GM19239 (cell line): ENCODE results near the gene GPX8.

Source experiments
- DNase-seq: peaks from one replicate; pipeline ENCODE4 v3.0.0; 2011; ENCODE audit warnings: low spot score; ENCODE audit not compliant: insufficient read length
- FAIRE-seq: peaks from 2 replicates; lab custom pipeline; 2011; peaks lifted over from hg19 to GRCh38; lab: Jason Lieb, UNC

GPX8 gene, protein sequence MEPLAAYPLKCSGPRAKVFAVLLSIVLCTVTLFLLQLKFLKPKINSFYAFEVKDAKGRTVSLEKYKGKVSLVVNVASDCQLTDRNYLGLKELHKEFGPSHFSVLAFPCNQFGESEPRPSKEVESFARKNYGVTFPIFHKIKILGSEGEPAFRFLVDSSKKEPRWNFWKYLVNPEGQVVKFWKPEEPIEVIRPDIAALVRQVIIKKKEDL

DNA sequence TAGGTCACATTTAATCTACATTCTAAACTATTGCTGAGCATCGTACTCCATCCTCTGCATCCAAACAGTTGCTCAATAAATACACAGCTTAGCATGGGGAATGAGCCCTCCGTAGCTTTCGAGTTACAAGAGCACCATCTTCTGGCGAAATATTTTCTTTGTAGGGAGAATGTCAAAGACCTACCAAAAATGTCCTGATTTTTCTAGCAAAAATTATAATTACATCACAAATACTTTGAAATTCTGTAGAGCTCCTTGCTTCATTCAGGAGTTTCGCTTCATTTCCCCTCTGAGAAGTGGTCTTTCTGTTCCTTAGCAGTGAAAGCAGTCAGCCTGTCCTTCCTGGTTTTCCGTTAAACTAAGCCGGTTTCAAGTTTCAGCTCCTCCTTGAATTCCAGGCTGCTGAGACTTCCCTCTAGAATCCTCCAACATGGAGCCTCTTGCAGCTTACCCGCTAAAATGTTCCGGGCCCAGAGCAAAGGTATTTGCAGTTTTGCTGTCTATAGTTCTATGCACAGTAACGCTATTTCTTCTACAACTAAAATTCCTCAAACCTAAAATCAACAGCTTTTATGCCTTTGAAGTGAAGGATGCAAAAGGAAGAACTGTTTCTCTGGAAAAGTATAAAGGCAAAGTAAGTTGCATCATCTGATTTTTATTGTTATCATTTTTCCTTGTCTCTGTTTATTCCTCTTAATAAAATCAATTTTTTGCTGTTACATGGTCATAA is at the start of gene GPX8:
TSS of gene GPX8 (plus strand) at position 409 of the 730 bp plus-strand sequence. CDS start at position 431, 22 bp downstream.
- FAIRE-seq (peak; percentile 82), DNase-seq (no peak)

DNA sequence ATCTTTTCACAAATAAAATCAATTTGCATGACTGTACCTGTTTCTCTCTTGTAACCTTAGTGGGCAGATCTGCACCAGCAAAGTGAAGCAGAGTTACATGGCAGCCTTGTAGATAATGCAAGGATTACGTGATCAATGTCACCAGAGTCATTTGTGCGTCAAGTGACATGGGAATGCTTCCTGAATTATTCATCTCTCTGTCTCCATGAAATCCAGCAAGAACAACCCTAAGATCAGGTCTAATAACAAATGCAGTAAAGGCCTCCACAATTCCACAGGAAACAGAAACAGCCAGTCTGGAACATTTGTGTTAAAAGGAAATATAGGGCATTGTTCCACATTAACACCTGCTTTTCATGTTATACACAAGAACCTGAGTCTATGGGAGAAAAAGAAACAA is 49.8 kb upstream of the GPX8 start:
- FAIRE-seq = no peak
- DNase-seq = no peak

DNA sequence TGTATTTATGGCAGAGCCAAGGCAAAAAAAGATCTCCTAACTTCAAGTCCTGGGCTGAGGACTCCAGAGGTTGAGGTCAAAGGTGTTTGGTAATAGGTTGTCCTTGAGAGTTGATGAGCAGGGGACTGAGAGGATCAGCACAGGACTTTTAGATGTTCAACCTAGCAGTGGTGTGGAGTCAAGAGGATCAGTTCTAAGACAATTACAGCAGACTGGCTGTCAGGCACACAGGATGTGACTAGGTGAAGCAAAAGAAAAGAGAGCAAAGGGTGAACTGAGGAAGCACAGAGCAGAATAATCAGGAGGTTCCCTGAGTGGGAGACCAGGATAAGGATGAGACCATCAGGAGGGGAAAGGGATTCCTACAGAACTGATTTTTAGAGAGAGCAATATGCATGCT is 46.6 kb upstream of the GPX8 start:
- DNase-seq (no peak), FAIRE-seq (no peak)

DNA sequence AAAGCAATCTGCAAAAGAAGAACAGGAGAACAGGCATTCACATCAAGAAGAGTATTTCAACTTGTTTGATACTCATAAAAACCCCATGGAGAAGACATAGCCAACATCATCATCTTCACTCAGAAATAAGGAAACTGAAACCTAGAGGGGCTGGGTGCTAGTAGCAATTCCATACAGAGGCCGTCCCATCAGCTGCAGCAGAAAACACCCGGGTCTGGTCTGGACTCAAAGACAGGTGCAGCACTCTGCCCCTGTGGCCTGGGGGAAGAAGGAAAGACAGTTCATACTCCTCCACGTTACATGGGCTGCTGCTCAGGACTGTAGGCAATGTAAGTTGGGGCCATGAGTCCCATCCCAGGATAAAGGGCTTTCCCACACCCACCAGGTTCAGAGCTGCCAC is 45.9 kb upstream of the GPX8 start:
- DNase-seq = no peak
- no peak for FAIRE-seq

DNA sequence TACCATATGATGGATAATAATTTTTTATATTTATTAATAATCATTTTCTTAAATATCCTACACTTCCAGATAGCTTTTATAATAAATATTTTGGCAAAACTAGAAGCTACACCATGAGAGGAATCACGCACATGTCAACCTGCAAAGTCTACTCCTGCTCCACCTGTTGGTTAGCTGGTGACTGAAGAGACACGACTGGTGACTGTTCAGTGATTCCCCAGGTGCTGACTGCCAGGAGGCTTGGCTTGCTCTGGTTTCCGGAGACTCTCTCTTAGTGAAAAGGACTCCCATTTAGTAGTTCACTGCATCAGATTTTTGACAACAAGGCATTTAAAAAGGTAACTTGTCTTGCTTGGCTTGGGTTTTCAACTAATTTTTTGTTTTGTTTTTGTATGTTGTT is 36.6 kb upstream of the GPX8 start:
- FAIRE-seq = no peak
- DNase-seq = no peak

DNA sequence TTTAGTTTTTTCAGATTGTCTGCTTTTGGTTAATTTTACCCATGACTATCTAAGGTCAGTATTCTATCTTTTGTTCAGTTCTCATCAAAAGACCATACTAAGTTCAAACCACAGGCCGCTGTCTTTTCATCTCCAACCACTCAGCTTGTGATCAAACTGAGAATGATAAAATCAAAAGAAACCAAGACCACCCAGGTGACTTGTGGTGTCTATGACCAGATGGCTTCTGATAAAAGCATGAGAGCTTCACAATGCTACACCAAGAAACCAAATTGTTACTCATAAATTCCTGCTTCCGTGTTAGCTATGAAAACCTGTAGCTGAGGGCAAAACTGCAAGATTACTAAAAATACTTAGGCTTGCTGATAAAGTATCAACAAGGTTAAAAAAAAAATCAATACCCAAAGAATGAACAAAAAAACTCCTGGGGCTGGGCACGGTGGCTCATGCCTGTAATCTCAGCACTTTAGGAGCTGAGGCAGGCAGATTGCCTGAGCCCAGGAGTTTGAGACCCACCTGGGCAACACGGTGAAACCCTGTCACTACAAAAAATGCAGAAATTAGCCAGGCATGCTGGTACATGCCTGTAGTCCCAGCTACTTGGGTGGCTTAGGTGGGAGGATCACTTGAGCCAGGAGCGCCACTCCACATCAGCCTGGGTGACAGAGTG is 25.8 kb upstream of the GPX8 start:
- no peak for DNase-seq
- FAIRE-seq = no peak

DNA sequence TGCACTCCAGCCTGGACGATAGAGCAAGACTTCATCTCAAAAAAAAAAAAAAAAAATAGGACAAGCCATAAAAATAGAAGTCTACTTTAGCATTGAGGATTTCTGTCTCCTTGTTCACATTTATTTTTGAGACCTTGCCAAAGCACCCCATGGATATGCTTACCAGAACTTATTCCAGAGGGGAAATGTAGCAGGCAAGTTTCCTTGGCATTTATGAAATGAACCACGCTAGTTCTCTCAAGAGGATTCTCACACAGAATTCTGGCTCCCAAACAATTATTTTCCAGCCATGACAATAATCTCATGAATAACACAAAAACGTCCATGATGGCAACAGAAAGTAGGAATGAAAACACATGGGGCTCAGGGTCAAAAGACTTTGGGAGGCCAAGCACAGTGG is 23.4 kb upstream of the GPX8 start:
- DNase-seq = no peak
- FAIRE-seq = no peak

DNA sequence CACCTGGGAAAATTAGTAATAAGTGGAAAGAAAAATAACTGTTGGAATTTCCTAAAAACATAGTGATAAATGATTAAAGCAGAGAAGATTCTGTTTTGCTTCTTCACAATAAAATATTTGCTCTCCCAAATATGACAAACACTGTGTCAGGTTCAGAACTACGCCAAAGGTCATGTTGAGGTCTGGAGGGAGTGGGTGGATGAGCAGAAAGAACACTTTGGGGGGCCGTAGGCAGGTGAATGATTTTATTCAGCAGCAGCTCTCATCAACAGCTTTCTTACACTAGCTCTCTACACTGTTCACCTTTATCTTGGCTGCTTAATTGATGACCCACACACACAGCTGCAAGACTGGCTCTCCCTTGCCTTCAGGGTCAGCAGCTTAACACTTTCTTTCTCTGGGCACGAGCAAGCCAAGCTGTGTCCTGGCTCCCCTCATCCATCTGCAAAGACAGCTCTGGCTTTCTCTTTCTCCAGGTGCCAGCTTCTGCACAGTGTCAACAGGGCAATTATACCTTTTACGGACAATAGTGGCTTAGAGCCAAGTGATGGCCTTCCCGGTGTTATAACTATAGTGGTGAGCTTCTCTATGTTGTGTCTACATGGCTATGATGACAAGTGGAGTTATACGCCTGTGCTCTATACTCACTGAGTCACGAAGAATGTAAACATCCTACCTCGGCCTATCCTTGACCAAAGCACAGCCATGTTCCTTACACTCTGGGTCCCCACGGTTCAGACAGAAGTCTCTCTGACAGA is 18.9 kb upstream of the GPX8 start:
- DNase-seq = no peak

DNA sequence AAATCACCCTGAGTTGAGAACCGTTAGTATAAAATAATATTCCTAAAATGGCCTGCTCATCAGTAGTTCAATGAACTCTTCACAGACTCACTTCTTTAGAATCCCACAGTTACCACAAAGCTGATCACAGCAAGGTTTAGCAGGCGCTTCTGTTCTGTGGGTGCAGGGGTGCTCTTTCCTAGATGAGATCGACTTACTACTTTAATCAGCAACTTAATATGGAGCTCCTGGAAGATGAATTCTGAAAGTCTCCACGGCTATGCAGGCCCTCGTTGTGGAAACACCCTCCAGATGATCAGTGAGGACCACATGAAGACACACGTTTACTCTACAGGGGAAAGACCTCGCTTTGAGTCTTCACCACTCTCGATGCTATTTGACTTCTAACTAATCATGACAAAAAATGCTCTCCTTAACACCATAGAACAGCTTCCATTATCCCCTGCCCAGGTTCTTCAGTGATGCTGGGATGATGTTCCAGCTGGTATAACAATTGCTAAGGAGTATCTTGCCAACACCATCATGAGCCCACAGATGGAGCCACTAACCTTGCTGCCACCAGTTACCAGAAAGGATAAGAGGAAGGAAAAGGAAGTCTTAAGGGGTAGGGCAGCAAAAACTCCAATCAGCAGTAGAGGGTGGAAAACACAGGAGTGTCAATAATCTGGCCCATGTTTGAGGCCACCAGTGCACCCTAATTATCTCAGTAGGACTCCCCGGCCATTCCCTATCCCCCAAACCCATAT is 17.9 kb upstream of the GPX8 start:
- DNase-seq = no peak
- FAIRE-seq = no peak

More for the DNA sequence above, 18.9 kb upstream of the GPX8 start:
- FAIRE-seq = no peak

DNA sequence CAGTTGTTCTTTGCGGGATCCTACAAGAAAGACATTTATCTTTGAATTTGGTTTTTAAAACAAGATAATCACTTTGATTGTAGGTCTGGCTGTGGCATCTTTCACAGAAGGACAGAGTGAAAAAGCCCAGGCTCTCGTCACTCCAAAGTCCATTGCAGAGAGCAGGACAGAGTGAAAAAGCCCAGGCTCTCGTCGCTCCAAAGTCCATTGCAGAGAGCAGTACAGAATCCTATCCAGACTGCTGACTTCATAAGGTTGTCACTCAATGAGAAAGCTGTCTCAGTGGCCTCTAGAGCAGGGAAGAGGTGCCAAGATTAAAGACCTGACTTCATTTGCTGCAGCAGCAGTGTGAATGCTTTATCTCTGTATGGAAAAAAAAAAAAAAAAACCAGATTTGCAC is 16.3 kb upstream of the GPX8 start:
- FAIRE-seq (no peak), DNase-seq (no peak)

DNA sequence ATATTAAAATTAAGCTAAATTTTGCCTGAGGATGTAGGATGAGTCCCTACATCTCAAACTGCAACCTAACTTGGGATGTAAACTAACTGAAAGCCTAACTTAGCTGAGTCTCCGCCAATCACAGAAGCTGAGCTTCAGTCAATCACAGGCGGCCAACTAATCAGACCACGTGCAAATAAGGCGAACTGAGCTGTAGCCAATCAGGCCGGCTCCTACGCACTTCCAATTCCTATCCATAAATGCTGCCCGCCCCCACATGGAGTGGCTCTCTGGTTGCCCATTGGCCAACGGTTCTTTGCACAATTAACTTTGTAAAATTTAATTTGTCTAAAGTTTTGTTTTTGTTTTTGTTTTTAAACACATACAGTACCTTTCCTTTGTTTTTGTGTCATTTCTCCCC is 13.9 kb upstream of the GPX8 start:
- FAIRE-seq (no peak), DNase-seq (no peak)

DNA sequence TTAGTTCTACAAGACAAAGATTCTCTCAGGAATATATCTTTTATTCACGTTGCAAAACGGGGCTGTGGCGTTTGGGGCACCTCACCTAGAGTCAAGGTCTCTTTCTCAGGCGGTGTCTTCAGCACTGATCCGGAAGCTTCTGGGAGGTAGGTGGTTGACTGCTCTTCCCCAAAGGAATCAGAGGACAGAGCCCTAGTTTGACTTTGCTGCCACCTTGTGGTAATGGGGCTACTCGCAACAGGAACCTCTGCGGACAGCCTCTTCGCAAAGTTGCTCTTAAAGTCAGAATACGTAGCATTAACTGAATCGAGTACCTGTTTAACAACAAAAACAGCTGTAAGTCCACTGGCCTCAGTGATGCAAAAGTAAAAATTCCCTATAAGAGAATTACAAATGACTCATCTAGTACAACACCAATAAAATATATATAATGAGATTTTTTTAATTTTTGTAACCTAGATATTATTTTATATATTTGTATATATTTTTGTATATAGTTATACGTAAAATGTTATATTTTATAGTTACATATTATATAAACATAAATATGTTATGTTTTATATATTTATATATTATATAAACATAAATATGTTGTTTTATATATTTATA is 13.3 kb upstream of the GPX8 start:
- DNase-seq = peak; percentile 51
- FAIRE-seq = peak; percentile 97

DNA sequence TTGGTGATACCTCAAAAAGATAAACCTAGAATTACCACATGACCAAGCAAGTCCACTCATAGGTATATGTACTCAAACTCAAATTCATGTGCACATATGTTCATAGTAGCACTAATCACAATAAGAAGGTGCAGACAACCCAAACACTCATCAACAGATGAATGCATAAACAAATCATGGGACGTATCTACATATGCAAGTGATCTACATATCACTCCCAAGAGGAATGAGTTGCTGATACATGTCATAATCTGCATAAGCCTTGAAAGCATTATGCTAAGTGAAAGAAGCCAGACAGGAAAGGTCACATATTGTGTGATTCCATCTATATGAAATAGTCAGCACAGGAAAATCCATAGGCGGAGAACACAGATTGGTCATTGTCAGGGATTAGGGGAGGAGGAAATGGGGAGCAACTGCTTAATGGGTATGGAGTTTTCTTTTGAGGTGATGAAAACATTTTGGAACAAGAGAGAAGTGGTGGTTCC is 10.6 kb upstream of the GPX8 start:
- DNase-seq (no peak), FAIRE-seq (no peak)

DNA sequence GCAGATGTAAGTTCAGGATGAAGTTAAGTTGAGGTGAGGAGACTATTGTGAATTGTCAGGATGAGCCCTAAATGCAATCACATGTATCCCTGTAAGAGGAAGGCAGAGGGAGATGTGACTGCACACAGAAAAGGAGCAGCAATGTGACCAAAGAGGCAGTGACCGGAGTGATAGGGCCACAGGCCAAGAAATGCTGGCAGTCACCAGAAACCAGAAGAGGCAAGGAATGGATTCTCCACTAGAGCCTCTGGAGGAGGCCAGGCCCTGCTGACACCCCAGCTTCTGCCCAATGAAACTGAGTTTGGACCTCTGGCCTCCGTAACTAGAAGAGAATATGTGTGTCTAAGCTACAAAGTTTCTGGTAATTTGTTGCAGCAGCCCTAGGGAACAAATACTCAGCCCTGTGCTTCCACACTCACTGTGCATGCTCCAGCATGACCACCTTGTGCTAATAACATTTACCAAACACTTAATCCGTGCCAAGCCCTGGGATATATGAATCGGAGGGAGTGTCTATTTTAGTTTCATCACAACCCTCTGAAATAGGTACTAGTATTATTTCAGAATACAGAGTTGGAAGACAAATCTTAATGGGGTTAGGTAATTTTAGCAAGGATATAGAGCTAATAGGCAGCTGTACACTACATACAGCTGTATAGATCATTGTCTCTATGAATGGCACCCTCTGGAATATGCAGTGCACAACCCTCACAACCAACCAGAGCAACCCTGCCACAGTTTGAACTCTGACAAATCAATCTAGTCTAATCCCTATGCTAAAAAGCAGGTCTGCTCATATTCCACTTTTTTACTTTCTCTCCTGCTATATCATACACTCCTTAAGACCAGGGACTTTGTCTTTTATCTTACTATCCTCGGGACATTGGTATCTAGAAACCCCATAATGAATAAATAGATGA is 7.8 kb upstream of the GPX8 start:
- FAIRE-seq (no peak), DNase-seq (no peak)

DNA sequence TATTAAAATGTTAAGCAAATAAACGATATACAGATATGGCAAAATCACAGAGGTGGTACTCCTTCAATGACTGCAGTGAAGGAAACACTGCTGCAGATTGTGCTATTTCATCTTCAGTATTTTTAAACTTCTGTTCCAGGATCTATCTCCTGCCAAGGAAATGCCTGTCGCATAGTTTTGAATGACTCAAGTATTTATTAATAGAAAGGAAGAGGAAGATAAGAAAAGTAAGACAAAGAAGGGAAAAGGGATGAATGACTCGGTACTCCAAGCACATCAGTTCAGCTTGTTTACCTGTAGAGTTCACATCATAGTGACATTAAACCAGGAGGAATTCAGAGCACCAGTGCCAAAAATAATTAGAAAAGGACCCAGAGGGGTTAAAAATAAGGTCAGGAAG is 5.1 kb upstream of the GPX8 start:
- DNase-seq = no peak
- FAIRE-seq = no peak

DNA sequence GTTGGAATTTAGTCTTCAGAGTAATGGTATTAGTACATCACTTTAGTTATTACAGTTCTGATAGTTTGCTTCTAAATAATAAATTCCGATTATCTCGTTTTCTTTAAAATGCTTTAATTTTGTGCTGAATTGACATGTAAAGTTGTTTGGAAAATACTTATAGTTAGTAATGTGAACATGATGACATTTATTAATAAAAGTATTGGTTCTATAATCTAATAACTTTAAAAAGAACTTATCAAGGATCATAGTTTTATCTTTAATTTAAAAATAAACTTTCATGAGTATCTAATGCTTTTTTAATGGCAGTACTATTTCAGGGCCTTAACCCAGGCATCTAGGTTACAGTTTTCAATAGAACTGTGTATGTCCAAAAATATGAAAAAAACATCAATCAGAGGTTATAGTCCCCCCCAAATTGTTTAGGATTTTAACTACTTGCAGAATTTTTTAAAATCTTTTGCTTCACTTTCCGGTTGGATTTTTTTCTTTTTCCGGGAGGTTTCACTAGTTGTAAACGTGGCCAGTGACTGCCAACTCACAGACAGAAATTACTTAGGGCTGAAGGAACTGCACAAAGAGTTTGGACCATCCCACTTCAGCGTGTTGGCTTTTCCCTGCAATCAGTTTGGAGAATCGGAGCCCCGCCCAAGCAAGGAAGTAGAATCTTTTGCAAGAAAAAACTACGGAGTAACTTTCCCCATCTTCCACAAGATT is 680 bp downstream of the GPX8 start:
- FAIRE-seq = no peak
- DNase-seq = no peak

DNA sequence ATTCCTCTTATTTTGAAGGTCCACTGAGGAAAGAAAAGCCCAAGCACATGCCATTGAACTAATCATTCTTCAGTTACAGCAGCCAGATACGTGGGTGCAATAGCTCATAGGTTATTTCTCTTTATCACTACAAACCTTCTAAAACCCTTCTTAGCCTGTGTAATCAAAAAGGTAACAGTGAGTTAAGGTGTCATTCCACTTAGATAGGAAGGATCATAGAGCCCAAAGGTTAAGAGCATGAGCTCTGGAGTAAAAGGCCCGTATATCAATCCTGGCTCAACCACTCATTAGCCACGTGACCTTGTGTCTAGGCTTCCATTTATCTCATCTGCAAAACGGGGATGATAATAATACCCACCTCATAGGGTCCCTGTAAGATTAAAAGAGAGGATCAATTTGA is 2.7 kb downstream of the GPX8 start:
- no peak for FAIRE-seq

DNA sequence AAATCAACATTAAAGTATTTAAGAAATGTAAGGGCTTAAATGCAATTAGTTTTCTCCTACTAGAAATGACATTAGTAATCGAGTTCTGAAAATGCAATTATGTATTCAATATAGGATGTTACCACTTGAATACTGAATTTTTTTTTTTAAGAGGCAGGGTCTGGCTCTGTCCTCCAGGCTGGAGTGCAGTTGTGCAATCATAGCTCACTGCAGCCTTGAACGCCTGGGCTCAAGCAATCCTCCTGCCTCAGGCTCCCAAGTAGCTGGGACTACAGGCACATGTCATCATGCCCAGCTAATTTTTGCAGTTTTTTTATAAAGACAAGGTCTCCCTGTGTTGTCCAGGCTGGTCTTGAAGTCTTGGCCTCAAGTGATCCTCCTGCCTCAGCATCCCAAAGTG is 11.5 kb downstream of the GPX8 start:
- FAIRE-seq = no peak
- no peak for DNase-seq

More for the DNA sequence above, 2.7 kb downstream of the GPX8 start:
- no peak for DNase-seq
